ENCODE results near the gene FXYD2. TPM values are rescaled to one million over a fixed set of nuclear protein-coding genes. Genes with fewer than 3 reads are reported as not detected.

Gene FXYD2
- 0.71 TPM for polyA plus RNA-seq (2013)

DNA sequence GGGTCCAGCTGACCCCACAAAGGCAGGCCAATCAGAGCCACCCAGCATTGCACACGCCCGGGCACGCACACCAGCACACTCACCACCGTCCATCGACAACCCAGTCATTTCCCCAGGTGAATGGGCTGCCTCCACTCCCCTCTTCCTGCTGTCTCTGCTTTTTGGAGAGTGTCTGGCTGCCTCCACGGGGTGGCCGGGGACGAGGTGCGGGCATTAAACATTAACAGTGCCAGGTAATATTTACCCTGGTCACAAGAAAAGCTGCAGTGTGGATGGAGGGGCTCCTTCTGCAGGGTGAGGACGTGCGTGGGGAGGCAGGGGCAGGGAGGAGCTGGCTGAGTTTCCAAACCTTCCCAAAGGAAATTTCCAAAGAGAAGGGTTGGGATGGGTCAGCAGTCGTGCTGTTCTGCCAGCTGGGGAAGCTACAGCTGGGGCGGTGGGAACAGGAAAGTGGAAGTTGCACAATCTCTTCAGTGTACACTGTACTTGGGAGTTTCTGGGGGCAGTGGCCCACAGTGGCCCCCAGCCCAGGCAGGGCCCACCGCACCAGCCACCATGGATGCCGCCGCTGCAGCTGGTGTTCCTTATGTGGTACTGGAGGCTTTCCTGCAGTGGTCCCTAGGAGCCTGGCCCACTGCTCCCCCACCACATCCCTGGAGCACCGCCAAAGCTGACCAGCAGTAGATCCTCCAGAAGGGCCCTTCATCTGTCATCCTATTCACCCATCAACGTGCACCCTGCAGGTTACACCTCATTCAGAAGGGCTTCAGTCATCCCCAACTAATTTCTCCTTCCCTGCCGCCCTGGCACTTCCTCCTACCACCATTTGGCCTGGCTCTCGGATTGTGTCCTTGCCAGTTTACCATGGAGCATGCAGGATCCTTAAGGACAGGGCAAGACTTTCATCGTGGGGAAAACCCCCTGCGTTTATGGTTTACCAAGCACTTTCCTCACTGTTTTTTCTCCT lies at the start of gene FXYD2:
Gene FXYD2, minus strand, starts transcription at position 174 of the 967 bp plus-strand sequence. Its CDS starts 66 bp downstream, at position 108.
- CTCF ChIA-PET: interaction anchor here (1.0 to 11.7 kb wide), 13 partner anchors 8 to 254 kb away, joined by 3 to 129 read pairs (median 16); no protein-coding TSS in a partner anchor
- WGBS (ENCODE audit: insufficient coverage): 64% methylated on average over 15 of the region's 22 CpGs
- Histone ChIP-seq H3K4me3 (ENCODE audit: control insufficient read depth in 1 of 7, extremely low read depth in 1 of 7, insufficient read depth in 4 of 7, low read depth in 2 of 7, low read length in 6 of 7) (peak within 1 kb of the TSS in 3 of 7 experiments; percentile 5 to 33 (median 16)), H3K27me3 (replicated peaks in 2 of 5; ENCODE audit: control insufficient read depth in 4 of 5, insufficient read depth in 5 of 5, low read length in 4 of 5) (no peaks in the 10 kb centered on the region), H3K4me1 (ENCODE audit: control extremely low read depth in 1 of 4, control insufficient read depth in 4 of 4, insufficient read depth in 4 of 4, low read length in 3 of 4) (peaks cover 3 to 73% (median 66%) of the 10 kb centered on the region in 4 experiments), H3K9me3 (ENCODE audit: control extremely low read depth in 1 of 5, control insufficient read depth in 4 of 5, insufficient read depth in 2 of 5, low read depth in 1 of 5, low read length in 4 of 5) (no peaks in the 10 kb centered on the region), H3K36me3 (ENCODE audit: control insufficient read depth in 4 of 4, insufficient read depth in 4 of 4, low read length in 3 of 4) (no peaks in the 10 kb centered on the region), H3K27ac (ENCODE audit: insufficient read depth in 1 of 2, low read depth in 1 of 2, low read length in 2 of 2, poor library complexity in 1 of 2, severe bottlenecking in 2 of 2) (peak within 1 kb of the TSS; percentile 9 to 51)
- POLR2A ChIA-PET: interaction anchor here (0.6 to 1.7 kb wide), 3 partner anchors 17 to 122 kb away, joined by 3 to 4 read pairs (median 3); no protein-coding TSS in a partner anchor
- peak in 2 of 3 donors; percentile 49 to 51 for DNase-seq

DNA sequence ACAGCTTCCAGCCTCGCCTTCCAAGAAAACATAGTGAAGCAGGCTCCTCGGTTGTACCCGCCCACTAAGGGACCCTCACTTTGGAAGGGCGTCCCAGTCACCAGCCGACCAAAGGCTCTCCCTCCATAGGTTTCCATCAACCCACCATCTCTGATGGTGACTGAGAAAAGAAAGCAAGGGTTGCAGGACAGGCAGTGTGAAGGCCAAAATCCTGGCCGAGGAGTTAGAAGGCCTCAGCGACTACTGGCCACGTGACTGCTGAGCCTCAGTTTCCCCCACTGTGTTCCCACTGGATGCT lies 49.2 kb upstream of the FXYD2 start:
- H3K27ac ChIP-seq (ENCODE audit: insufficient read depth in 1 of 2, low read depth in 1 of 2, low read length in 2 of 2, poor library complexity in 1 of 2, severe bottlenecking in 2 of 2): no peak overlapping the region
- H3K36me3 ChIP-seq (ENCODE audit: control insufficient read depth in 4 of 4, insufficient read depth in 4 of 4, low read length in 3 of 4): no peaks in the 10 kb centered on the region
- no peak for DNase-seq
- H3K27me3 ChIP-seq (replicated peaks in 2 of 5; ENCODE audit: control insufficient read depth in 4 of 5, insufficient read depth in 5 of 5, low read length in 4 of 5): peaks cover 0 to 32% (median 11%) of the 10 kb centered on the region in 5 experiments
- H3K4me3 ChIP-seq (ENCODE audit: control insufficient read depth in 1 of 7, extremely low read depth in 1 of 7, insufficient read depth in 4 of 7, low read depth in 2 of 7, low read length in 6 of 7): peak overlapping the region in 1 of 7 experiments; percentile 6
- no peaks in the 10 kb centered on the region for H3K9me3 ChIP-seq (ENCODE audit: control extremely low read depth in 1 of 5, control insufficient read depth in 4 of 5, insufficient read depth in 2 of 5, low read depth in 1 of 5, low read length in 4 of 5)
- peaks cover 8 to 48% (median 47%) of the 10 kb centered on the region in 4 experiments for H3K4me1 ChIP-seq (ENCODE audit: control extremely low read depth in 1 of 4, control insufficient read depth in 4 of 4, insufficient read depth in 4 of 4, low read length in 3 of 4)
- POLR2A ChIA-PET: no interaction called here
- 90% methylated on average over 6 of the region's 8 CpGs for WGBS (ENCODE audit: insufficient coverage)
- CTCF ChIA-PET: interaction anchor here (1.4 to 2.5 kb wide), 2 partner anchors 7 to 30 kb away, joined by 3 to 7 read pairs; no protein-coding TSS in a partner anchor

DNA sequence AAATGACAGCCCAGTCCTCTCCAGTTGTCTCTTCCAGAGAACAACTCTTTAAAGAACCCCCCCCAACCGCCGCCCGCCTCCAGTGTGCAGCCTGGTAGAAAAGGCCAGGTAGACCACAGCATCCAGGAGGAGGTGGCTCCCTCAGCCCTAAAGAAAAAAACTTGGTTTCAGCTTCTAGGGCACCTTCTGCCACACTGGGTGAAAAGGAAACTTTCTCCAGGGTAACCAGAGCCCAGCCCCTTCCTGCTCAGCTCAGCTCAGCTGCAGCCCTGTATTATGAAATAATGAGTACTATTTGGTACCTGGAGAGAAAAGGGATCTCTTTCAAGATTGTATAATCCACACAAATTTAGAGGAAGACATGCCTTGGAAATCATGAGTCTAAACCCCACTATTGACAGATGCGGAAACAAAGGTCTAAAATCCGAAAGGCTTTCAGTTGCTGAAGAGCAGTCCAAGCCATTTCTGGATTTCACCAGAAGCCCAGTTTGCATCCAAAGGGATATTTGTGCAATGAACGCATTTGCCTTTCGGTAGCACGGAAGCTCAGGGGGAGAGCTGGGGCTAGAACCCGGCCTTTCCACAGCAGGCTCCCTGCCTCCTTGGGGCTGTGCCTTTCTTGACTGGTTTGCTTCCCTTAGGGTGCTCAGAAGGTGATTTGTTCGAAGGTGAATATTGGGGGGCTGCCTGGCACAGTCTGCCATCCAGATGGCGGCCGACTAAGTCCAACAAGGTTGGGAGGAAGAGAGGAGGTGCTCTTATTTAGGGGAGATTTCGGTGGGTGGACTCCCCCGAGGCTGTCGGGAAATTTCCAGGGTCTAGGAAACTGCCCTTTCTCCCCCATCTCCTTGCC lies 48.7 kb upstream of the FXYD2 start:
- Histone ChIP-seq H3K36me3 (ENCODE audit: control insufficient read depth in 4 of 4, insufficient read depth in 4 of 4, low read length in 3 of 4) (no peaks in the 10 kb centered on the region), H3K4me1 (ENCODE audit: control extremely low read depth in 1 of 4, control insufficient read depth in 4 of 4, insufficient read depth in 4 of 4, low read length in 3 of 4) (peaks cover 8 to 48% (median 47%) of the 10 kb centered on the region in 4 experiments), H3K27ac (ENCODE audit: insufficient read depth in 1 of 2, low read depth in 1 of 2, low read length in 2 of 2, poor library complexity in 1 of 2, severe bottlenecking in 2 of 2) (no peak overlapping the region), H3K27me3 (replicated peaks in 2 of 5; ENCODE audit: control insufficient read depth in 4 of 5, insufficient read depth in 5 of 5, low read length in 4 of 5) (peaks cover 0 to 32% (median 11%) of the 10 kb centered on the region in 5 experiments), H3K4me3 (ENCODE audit: control insufficient read depth in 1 of 7, extremely low read depth in 1 of 7, insufficient read depth in 4 of 7, low read depth in 2 of 7, low read length in 6 of 7) (peak overlapping the region in 1 of 7 experiments; percentile 23), H3K9me3 (ENCODE audit: control extremely low read depth in 1 of 5, control insufficient read depth in 4 of 5, insufficient read depth in 2 of 5, low read depth in 1 of 5, low read length in 4 of 5) (no peaks in the 10 kb centered on the region)
- WGBS (ENCODE audit: insufficient coverage): 83% methylated on average over 14 of the region's 15 CpGs
- POLR2A ChIA-PET: no interaction called here
- CTCF ChIA-PET: interaction anchor here (0.9 to 2.5 kb wide), 3 partner anchors 8 to 31 kb away, joined by 3 to 7 read pairs (median 3); no protein-coding TSS in a partner anchor
- peak; percentile 20 to 50 (median 46) for DNase-seq

DNA sequence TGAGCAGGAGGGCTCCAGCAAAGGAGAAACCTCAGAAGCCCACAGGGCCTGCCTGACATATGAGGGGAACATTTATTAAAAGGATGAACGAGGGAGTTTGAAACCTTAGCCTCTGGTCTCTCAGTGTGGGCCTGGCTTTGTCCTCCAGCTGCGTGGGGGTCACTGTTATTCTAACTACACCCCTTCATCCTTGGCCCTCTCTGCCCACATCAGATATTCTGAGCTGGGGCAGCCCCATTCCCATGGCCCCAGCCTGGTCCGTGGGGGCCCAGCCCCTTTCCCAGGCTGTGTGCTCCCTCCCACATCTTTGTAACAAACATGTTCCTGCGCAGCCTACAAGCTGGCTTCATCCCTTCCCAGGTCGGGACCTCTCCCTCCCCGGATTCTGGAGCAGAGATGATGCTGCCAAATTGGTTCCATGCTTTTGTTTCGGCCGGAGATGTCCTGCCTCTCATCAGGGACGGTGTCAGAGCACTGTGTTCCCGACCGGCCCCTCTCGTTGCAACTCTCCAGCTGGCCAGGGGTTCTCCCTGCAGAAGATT lies 47.9 kb upstream of the FXYD2 start:
- Histone ChIP-seq H3K36me3 (ENCODE audit: control insufficient read depth in 4 of 4, insufficient read depth in 4 of 4, low read length in 3 of 4) (no peaks in the 10 kb centered on the region), H3K4me1 (ENCODE audit: control extremely low read depth in 1 of 4, control insufficient read depth in 4 of 4, insufficient read depth in 4 of 4, low read length in 3 of 4) (peaks cover 8 to 48% (median 47%) of the 10 kb centered on the region in 4 experiments), H3K27ac (ENCODE audit: insufficient read depth in 1 of 2, low read depth in 1 of 2, low read length in 2 of 2, poor library complexity in 1 of 2, severe bottlenecking in 2 of 2) (no peak overlapping the region), H3K4me3 (ENCODE audit: control insufficient read depth in 1 of 7, extremely low read depth in 1 of 7, insufficient read depth in 4 of 7, low read depth in 2 of 7, low read length in 6 of 7) (peak overlapping the region in 1 of 7 experiments; percentile 23), H3K27me3 (replicated peaks in 2 of 5; ENCODE audit: control insufficient read depth in 4 of 5, insufficient read depth in 5 of 5, low read length in 4 of 5) (peaks cover 0 to 25% (median 10%) of the 10 kb centered on the region in 5 experiments), H3K9me3 (ENCODE audit: control extremely low read depth in 1 of 5, control insufficient read depth in 4 of 5, insufficient read depth in 2 of 5, low read depth in 1 of 5, low read length in 4 of 5) (no peaks in the 10 kb centered on the region)
- POLR2A ChIA-PET: no interaction called here
- 88% methylated on average over 8 of the region's 12 CpGs for WGBS (ENCODE audit: insufficient coverage)
- CTCF ChIA-PET: interaction anchor here (0.9 to 2.5 kb wide), 3 partner anchors 9 to 32 kb away, joined by 3 to 7 read pairs (median 3); no protein-coding TSS in a partner anchor
- DNase-seq: no peak

DNA sequence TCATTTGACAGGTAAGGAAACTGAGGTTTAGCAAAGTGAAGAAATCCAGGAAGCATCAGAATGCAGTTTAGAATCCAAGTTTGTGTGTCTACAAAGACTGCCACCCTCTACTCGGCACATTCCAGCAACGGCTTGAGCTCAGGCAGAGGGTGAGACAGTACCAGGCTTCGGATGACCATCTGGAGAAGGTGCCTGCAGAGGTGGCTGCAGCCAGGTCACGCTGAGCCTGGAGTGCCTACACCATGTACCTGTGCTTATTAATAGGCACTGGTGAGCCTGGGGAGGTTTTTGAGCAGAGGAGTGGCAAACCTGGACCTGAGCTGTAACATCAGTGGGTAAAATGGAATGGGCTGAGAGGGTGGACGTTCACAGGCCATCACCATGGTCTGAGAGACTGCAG lies 47.2 kb upstream of the FXYD2 start:
- H3K9me3 ChIP-seq (ENCODE audit: control extremely low read depth in 1 of 5, control insufficient read depth in 4 of 5, insufficient read depth in 2 of 5, low read depth in 1 of 5, low read length in 4 of 5): no peaks in the 10 kb centered on the region
- CTCF ChIA-PET: interaction anchor here (1.3 to 2.5 kb wide), 2 partner anchors 26 to 32 kb away, joined by 3 to 7 read pairs; no protein-coding TSS in a partner anchor
- peaks cover 0 to 18% (median 5%) of the 10 kb centered on the region in 5 experiments for H3K27me3 ChIP-seq (replicated peaks in 2 of 5; ENCODE audit: control insufficient read depth in 4 of 5, insufficient read depth in 5 of 5, low read length in 4 of 5)
- POLR2A ChIA-PET: no interaction called here
- no peak overlapping the region for H3K27ac ChIP-seq (ENCODE audit: insufficient read depth in 1 of 2, low read depth in 1 of 2, low read length in 2 of 2, poor library complexity in 1 of 2, severe bottlenecking in 2 of 2)
- no peak overlapping the region for H3K4me3 ChIP-seq (ENCODE audit: control insufficient read depth in 1 of 7, extremely low read depth in 1 of 7, insufficient read depth in 4 of 7, low read depth in 2 of 7, low read length in 6 of 7)
- H3K4me1 ChIP-seq (ENCODE audit: control extremely low read depth in 1 of 4, control insufficient read depth in 4 of 4, insufficient read depth in 4 of 4, low read length in 3 of 4): peaks cover 8 to 47% (median 43%) of the 10 kb centered on the region in 4 experiments
- no peak for DNase-seq
- whole genome bisulfite sequencing (ENCODE audit: insufficient coverage): 96% methylated on average over 5 of the region's 5 CpGs
- no peaks in the 10 kb centered on the region for H3K36me3 ChIP-seq (ENCODE audit: control insufficient read depth in 4 of 4, insufficient read depth in 4 of 4, low read length in 3 of 4)

DNA sequence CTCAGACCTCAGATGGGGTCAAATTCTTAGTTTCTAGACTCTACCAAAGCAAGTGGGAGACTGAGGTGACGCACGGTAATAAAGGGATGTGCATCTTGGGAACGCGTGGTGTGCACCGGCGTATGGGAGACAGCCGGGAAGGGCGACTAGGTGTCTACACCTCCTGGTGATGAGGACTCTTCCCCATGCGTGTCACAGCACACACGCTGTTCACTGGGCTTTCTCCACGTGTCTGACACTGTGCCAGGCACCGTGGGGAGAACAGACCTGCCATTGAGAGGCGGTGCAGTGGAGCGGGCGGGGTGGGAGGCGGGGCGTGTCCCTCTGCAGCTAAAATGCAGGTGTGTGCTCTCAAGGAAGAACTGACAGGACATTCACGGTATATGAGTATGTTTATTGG lies 46.6 kb upstream of the FXYD2 start:
- ChIA-PET POLR2A (interaction anchor here (0.6 to 1.1 kb wide), 3 partner anchors 47 to 1207 kb away, joined by 3 to 5 read pairs (median 4); partner anchors contain the start of gene FXYD2), CTCF (interaction anchor here (1.3 kb wide), 1 partner anchor 25 kb away, joined by 3 read pairs; no protein-coding TSS in a partner anchor)
- H3K27me3 ChIP-seq (replicated peaks in 2 of 5; ENCODE audit: control insufficient read depth in 4 of 5, insufficient read depth in 5 of 5, low read length in 4 of 5): peaks cover 0 to 12% (median 3%) of the 10 kb centered on the region in 5 experiments
- no peak overlapping the region for H3K27ac ChIP-seq (ENCODE audit: insufficient read depth in 1 of 2, low read depth in 1 of 2, low read length in 2 of 2, poor library complexity in 1 of 2, severe bottlenecking in 2 of 2)
- peaks cover 8 to 42% (median 38%) of the 10 kb centered on the region in 4 experiments for H3K4me1 ChIP-seq (ENCODE audit: control extremely low read depth in 1 of 4, control insufficient read depth in 4 of 4, insufficient read depth in 4 of 4, low read length in 3 of 4)
- H3K36me3 ChIP-seq (ENCODE audit: control insufficient read depth in 4 of 4, insufficient read depth in 4 of 4, low read length in 3 of 4): no peaks in the 10 kb centered on the region
- H3K9me3 ChIP-seq (ENCODE audit: control extremely low read depth in 1 of 5, control insufficient read depth in 4 of 5, insufficient read depth in 2 of 5, low read depth in 1 of 5, low read length in 4 of 5): no peaks in the 10 kb centered on the region
- 97% methylated on average over 13 of the region's 18 CpGs for WGBS (ENCODE audit: insufficient coverage)
- no peak overlapping the region for H3K4me3 ChIP-seq (ENCODE audit: control insufficient read depth in 1 of 7, extremely low read depth in 1 of 7, insufficient read depth in 4 of 7, low read depth in 2 of 7, low read length in 6 of 7)
- DNase-seq: no peak
